ENCODE data around the gene SSB. TPM values are rescaled to one million over a fixed set of nuclear protein-coding genes. Genes with fewer than 3 reads are reported as not detected.
A peak's percentile ranks its signal among the peaks of the same experiment; 100 is the strongest.

The SSB gene
- total and polyA plus RNA-seq, 2 of the 13 experiments (the other 11 are each of a cell fraction or from before 2014, with no cell fraction given): 109 to 208 TPM

DNA sequence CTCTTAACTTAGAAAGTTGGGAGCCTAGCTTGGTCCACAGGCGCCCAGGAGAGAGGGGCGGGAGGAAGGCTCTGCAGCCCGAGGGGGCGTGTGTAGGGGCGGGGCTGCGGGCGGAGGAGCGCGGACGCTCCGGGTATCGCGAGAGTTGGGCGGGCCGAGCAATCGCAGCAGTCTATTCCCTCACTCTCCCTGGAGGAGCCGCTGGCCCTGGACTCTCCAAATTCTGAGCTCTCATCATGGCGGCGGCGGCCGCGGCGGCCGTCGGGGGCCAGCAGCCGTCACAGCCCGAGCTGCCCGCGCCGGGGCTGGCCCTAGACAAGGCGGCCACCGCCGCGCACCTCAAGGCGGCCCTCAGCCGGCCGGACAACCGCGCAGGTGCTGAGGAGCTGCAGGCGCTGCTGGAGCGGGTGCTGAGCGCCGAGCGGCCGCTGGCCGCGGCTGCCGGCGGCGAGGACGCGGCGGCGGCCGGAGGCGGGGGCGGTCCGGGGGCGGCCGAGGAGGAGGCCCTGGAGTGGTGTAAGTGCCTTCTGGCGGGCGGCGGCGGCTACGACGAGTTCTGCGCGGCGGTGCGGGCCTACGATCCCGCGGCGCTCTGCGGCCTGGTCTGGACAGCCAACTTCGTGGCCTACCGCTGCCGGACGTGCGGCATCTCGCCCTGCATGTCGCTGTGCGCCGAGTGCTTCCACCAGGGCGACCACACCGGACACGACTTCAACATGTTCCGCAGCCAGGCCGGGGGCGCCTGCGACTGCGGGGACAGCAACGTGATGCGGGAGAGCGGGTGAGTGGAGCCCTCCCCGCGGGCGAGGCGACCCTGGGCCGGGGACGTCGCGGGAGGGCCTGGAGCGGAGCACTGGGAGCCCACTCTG, 28.8 kb downstream of the SSB start, which contains the start of gene UBR3 (continued):
- TF ChIP-seq IKZF4 (CRISPR knock-in tag; IDR thresholded peaks at IDR 0.05; ENCODE audit: borderline replicate concordance, low read depth, not compliant biosample characterization): peak; percentile 33
- no peak for TF ChIP-seq ELF4 (CRISPR knock-in tag; IDR thresholded peaks at IDR 0.05; ENCODE audit: borderline replicate concordance)
- TF ChIP-seq ZNF12 (CRISPR knock-in tag; IDR thresholded peaks at IDR 0.05): 0 out of 2 replicates have a peak, but pooled peaks have one; percentile 21
- TF ChIP-seq, protein P1, sequence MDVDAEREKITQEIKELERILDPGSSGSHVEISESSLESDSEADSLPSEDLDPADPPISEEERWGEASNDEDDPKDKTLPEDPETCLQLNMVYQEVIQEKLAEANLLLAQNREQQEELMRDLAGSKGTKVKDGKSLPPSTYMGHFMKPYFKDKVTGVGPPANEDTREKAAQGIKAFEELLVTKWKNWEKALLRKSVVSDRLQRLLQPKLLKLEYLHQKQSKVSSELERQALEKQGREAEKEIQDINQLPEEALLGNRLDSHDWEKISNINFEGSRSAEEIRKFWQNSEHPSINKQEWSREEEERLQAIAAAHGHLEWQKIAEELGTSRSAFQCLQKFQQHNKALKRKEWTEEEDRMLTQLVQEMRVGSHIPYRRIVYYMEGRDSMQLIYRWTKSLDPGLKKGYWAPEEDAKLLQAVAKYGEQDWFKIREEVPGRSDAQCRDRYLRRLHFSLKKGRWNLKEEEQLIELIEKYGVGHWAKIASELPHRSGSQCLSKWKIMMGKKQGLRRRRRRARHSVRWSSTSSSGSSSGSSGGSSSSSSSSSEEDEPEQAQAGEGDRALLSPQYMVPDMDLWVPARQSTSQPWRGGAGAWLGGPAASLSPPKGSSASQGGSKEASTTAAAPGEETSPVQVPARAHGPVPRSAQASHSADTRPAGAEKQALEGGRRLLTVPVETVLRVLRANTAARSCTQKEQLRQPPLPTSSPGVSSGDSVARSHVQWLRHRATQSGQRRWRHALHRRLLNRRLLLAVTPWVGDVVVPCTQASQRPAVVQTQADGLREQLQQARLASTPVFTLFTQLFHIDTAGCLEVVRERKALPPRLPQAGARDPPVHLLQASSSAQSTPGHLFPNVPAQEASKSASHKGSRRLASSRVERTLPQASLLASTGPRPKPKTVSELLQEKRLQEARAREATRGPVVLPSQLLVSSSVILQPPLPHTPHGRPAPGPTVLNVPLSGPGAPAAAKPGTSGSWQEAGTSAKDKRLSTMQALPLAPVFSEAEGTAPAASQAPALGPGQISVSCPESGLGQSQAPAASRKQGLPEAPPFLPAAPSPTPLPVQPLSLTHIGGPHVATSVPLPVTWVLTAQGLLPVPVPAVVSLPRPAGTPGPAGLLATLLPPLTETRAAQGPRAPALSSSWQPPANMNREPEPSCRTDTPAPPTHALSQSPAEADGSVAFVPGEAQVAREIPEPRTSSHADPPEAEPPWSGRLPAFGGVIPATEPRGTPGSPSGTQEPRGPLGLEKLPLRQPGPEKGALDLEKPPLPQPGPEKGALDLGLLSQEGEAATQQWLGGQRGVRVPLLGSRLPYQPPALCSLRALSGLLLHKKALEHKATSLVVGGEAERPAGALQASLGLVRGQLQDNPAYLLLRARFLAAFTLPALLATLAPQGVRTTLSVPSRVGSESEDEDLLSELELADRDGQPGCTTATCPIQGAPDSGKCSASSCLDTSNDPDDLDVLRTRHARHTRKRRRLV (CRISPR knock-in tag; IDR thresholded peaks at IDR 0.05): no peak
- no peak for TF ChIP-seq ZNF292 (CRISPR knock-in tag; IDR thresholded peaks at IDR 0.05; ENCODE audit: borderline replicate concordance, low read depth)
- TF ChIP-seq FOXP1 (IDR thresholded peaks at IDR 0.05): no peak
- no peak for TF ChIP-seq FOXP1 (CRISPR knock-in tag; IDR thresholded peaks at IDR 0.05)
- no peak for TF ChIP-seq ZNF569 (CRISPR knock-in tag; IDR thresholded peaks at IDR 0.05; ENCODE audit: borderline replicate concordance)
- no peak for TF ChIP-seq GTF3A (CRISPR knock-in tag; conservative IDR thresholded peaks at IDR 0.05)
- TF ChIP-seq TEAD3 (CRISPR knock-in tag; optimal IDR thresholded peaks at IDR 0.05; ENCODE audit: borderline replicate concordance): peak; percentile 16
- TF ChIP-seq CCDC6 (CRISPR knock-in tag; IDR thresholded peaks at IDR 0.05): peak; percentile 6; the same call in 1 of the 2 replicates
- TF ChIP-seq, protein P2, sequence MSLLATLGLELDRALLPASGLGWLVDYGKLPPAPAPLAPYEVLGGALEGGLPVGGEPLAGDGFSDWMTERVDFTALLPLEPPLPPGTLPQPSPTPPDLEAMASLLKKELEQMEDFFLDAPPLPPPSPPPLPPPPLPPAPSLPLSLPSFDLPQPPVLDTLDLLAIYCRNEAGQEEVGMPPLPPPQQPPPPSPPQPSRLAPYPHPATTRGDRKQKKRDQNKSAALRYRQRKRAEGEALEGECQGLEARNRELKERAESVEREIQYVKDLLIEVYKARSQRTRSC (CRISPR knock-in tag; IDR thresholded peaks at IDR 0.05; ENCODE audit: low read depth): no peak
- peak; percentile 45 for TF ChIP-seq HNRNPLL (IDR thresholded peaks at IDR 0.05; ENCODE audit: low read depth, low read length, poor library complexity, severe bottlenecking)
- TF ChIP-seq ETV6 (CRISPR knock-in tag; conservative IDR thresholded peaks at IDR 0.05): no peak
- TF ChIP-seq PPARG (CRISPR knock-in tag; conservative IDR thresholded peaks at IDR 0.05): no peak
- TF ChIP-seq, protein P3, sequence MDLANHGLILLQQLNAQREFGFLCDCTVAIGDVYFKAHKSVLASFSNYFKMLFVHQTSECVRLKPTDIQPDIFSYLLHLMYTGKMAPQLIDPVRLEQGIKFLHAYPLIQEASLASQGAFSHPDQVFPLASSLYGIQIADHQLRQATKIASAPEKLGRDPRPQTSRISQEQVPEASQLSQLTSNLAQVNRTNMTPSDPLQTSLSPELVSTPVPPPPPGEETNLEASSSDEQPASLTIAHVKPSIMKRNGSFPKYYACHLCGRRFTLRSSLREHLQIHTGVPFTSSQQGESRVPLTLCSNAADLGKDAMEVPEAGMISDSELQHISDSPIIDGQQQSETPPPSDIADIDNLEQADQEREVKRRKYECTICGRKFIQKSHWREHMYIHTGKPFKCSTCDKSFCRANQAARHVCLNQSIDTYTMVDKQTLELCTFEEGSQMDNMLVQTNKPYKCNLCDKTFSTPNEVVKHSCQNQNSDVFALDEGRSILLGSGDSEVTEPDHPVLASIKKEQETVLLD (CRISPR knock-in tag; IDR thresholded peaks at IDR 0.05; ENCODE audit: low read depth): 0 out of 2 replicates have a peak, but pooled peaks have one; percentile 61
- TF ChIP-seq, protein P4, sequence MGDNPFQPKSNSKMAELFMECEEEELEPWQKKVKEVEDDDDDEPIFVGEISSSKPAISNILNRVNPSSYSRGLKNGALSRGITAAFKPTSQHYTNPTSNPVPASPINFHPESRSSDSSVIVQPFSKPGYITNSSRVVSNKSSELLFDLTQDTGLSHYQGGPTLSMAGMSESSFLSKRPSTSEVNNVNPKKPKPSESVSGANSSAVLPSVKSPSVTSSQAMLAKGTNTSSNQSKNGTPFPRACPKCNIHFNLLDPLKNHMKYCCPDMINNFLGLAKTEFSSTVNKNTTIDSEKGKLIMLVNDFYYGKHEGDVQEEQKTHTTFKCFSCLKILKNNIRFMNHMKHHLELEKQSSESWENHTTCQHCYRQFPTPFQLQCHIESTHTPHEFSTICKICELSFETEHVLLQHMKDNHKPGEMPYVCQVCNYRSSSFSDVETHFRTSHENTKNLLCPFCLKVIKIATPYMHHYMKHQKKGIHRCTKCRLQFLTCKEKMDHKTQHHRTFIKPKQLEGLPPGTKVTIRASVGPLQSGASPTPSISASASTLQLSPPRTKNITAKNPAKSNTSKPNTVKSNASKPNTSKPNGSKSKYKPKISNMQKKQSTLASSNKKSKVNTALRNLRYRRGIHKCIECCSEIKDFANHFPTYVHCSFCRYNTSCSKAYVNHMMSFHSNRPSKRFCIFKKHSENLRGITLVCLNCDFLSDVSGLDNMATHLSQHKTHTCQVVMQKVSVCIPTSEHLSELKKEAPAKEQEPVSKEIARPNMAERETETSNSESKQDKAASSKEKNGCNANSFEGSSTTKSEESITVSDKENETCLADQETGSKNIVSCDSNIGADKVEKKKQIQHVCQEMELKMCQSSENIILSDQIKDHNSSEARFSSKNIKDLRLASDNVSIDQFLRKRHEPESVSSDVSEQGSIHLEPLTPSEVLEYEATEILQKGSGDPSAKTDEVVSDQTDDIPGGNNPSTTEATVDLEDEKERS (CRISPR knock-in tag; IDR thresholded peaks at IDR 0.05): no peak
- TF ChIP-seq MAFF (IDR thresholded peaks at IDR 0.05; ENCODE audit: low read depth, low read length): no peak
- peak; percentile 76 for TF ChIP-seq ZNF782 (CRISPR knock-in tag; IDR thresholded peaks at IDR 0.05; ENCODE audit: borderline replicate concordance)

All from HepG2 (cell line).